Osteoblast (primary cell): ENCODE data around the gene CCDC82. TPM values are rescaled to one million over a fixed set of nuclear protein-coding genes. Genes with fewer than 3 reads are reported as not detected.

Source experiments
- DNase-seq: peaks from one replicate; pipeline ENCODE4 v3.0.0; 2011; ENCODE audit warnings: low spot score, mixed read lengths; ENCODE audit not compliant: insufficient read length; ENCODE audit errors: missing footprints
- H2AFZ ChIP-seq: 2 replicates; pipeline ENCODE4 v1.6.0; 2011; ENCODE audit warnings: mild to moderate bottlenecking, low read length
- H3K27ac ChIP-seq: 2 replicates; pipeline ENCODE4 v1.5.1; 2011; ENCODE audit warnings: mild to moderate bottlenecking, low read depth, low read length, moderate library complexity
- H3K27me3 ChIP-seq: 2 replicates; pipeline ENCODE4 v1.6.0; 2012; ENCODE audit warnings: mild to moderate bottlenecking, control low read depth, inconsistent platforms, low read length, moderate library complexity; ENCODE audit not compliant: insufficient read depth
- H3K36me3 ChIP-seq: 2 replicates; pipeline ENCODE4 v1.5.1; 2011; ENCODE audit warnings: mild to moderate bottlenecking, low read length, control low read depth, moderate library complexity; ENCODE audit not compliant: insufficient read depth
- H3K4me1 ChIP-seq: 2 replicates; pipeline ENCODE4 v1.5.1; 2011; ENCODE audit warnings: mild to moderate bottlenecking, low read length, control low read depth, moderate library complexity; ENCODE audit not compliant: insufficient read depth
- H3K4me2 ChIP-seq: 2 replicates; pipeline ENCODE4 v1.6.0; 2011; ENCODE audit warnings: mild to moderate bottlenecking, low read length; ENCODE audit not compliant: insufficient read depth
- H3K4me3 ChIP-seq: fragments of 200-600 bp; sonication (generic); 3 replicates; pipeline ENCODE4 v1.5.1; 2012; ENCODE audit warnings: mild to moderate bottlenecking, low read length, inconsistent platforms; ENCODE audit not compliant: insufficient read depth
- H3K79me2 ChIP-seq: 2 replicates; pipeline ENCODE4 v1.6.0; 2012; ENCODE audit warnings: mild to moderate bottlenecking, low read length, control low read depth, inconsistent platforms; ENCODE audit not compliant: insufficient read depth
- H3K9me3 ChIP-seq: 2 replicates; pipeline ENCODE4 v1.5.1; 2011; ENCODE audit warnings: low read depth, low read length, control low read depth
- H4K20me1 ChIP-seq: 2 replicates; pipeline ENCODE4 v1.6.0; 2012; ENCODE audit warnings: mild to moderate bottlenecking, low read length, control low read depth; ENCODE audit not compliant: insufficient read depth
- CTCF ChIP-seq: IDR thresholded peaks from 2 replicates; pipeline ENCODE4 v1.5.1; 2011; ENCODE audit warnings: mild to moderate bottlenecking, low read depth, low read length, moderate library complexity; ENCODE audit errors: extremely low read depth
- total RNA-seq: library from RNA; depleted of rRNA; stranded (reverse); fragments of >200 nt; gene quantifications from 2 replicates; pipeline ENCODE4 v1.2.3, GENCODE V29; 2012

The CCDC82 gene
- total RNA-seq, 1 donor = 19.5 TPM

DNA sequence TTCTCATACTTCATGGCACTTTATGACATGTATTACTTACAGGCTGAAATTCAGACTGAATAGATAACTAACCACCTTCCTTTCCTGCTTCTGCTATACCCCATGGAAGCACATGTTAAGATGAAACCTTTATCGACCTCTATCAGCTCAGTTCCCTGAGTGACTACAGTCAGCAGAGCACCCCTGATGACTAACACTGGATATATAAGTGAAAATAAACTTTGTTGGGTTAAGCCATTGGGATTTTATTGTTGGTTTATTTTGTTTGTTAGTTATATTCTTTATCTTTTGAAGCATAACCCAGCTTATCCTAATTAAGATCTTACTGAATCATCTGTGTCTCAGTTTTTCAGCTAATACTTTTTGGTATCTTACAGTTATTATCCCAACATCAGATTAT is 23.7 kb downstream of the CCDC82 start:
- no peaks in the 10 kb centered on the region for H3K4me1 ChIP-seq
- peak; percentile 51 for DNase-seq
- H3K4me3 ChIP-seq = no peak overlapping the region
- no peaks in the 10 kb centered on the region for H3K27me3 ChIP-seq
- H3K4me2 ChIP-seq = no peak overlapping the region
- no peaks in the 10 kb centered on the region for H4K20me1 ChIP-seq
- H3K9me3 ChIP-seq = peaks cover 3% of the 10 kb centered on the region
- no peak overlapping the region for H2AFZ ChIP-seq
- no peak for TF ChIP-seq CTCF
- H3K27ac ChIP-seq = no peak overlapping the region
- H3K79me2 ChIP-seq = no peaks in the 10 kb centered on the region
- peaks cover 46% of the 10 kb centered on the region for H3K36me3 ChIP-seq

DNA sequence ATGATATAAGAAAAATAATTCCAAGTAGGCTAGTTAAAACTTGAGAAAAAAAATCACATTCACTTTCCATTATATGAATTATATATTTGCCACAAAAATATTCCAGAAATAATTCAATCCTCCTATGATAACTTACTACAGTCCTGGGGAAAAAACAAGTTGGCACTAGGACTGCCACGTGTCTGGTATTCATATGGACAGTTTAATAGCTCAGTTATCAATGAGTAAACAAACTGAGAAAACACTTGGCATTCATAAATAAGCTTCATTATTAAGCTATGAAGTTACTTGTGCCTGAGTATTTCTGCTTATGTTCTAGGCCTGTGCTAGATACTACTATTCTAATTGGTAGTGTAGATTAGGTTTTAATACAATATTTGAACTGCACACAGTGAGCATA is 24.2 kb downstream of the CCDC82 start:
- no peaks in the 10 kb centered on the region for H3K27me3 ChIP-seq
- H3K4me3 ChIP-seq = no peak overlapping the region
- TF ChIP-seq CTCF = no peak
- no peaks in the 10 kb centered on the region for H4K20me1 ChIP-seq
- H3K4me1 ChIP-seq = no peaks in the 10 kb centered on the region
- peaks cover 3% of the 10 kb centered on the region for H3K9me3 ChIP-seq
- H3K79me2 ChIP-seq = no peaks in the 10 kb centered on the region
- no peak overlapping the region for H3K27ac ChIP-seq
- no peak for DNase-seq
- no peak overlapping the region for H2AFZ ChIP-seq
- peaks cover 41% of the 10 kb centered on the region for H3K36me3 ChIP-seq
- H3K4me2 ChIP-seq = no peak overlapping the region

- TF ChIP-seq CTCF = no peak
- Histone ChIP-seq H3K4me1 (no peaks in the 10 kb centered on the region), H3K4me3 (no peak overlapping the region), H3K79me2 (no peaks in the 10 kb centered on the region), H3K27me3 (no peaks in the 10 kb centered on the region), H3K9me3 (no peaks in the 10 kb centered on the region), H3K4me2 (no peak overlapping the region), H2AFZ (no peak overlapping the region), H4K20me1 (no peaks in the 10 kb centered on the region), H3K36me3 (peaks cover 29% of the 10 kb centered on the region), H3K27ac (no peak overlapping the region)
- peak; percentile 38 for DNase-seq
Measured at GRCh38 chr11:96361778-96362177, 27.9 kb downstream of the CCDC82 start.

GRCh38 chr11:96358321-96358720 is 31.4 kb downstream of the CCDC82 start:
- H3K79me2 ChIP-seq = no peaks in the 10 kb centered on the region
- no peak overlapping the region for H3K4me3 ChIP-seq
- no peak overlapping the region for H3K4me2 ChIP-seq
- peaks cover 16% of the 10 kb centered on the region for H3K36me3 ChIP-seq
- H4K20me1 ChIP-seq = no peaks in the 10 kb centered on the region
- H3K27ac ChIP-seq = no peak overlapping the region
- H2AFZ ChIP-seq = no peak overlapping the region
- no peak for DNase-seq
- H3K9me3 ChIP-seq = no peaks in the 10 kb centered on the region
- no peak for TF ChIP-seq CTCF
- no peaks in the 10 kb centered on the region for H3K27me3 ChIP-seq
- H3K4me1 ChIP-seq = no peaks in the 10 kb centered on the region
